Embryonic facial prominence (tissue), 1 donor: Measurements from ENCODE around the gene JCAD.
A peak's percentile ranks its signal among the peaks of the same experiment; 100 is the strongest.

ENCODE experiments used
- DNase-seq: peaks from one replicate; pipeline ENCODE4 v3.0.0-alpha.2; 2016; ENCODE audit errors: extremely low spot score

JCAD gene

GRCh38 chr10:30074090-30074489, 14.7 kb upstream of the JCAD start:
- no peak for DNase-seq

GRCh38 chr10:30073767-30074060, 14.3 kb upstream of the JCAD start:
- DNase-seq = no peak

GRCh38 chr10:30073045-30073766, 13.8 kb upstream of the JCAD start:
- no peak for DNase-seq

- DNase-seq = no peak
Measured at GRCh38 chr10:30072068-30072467, 12.7 kb upstream of the JCAD start.

GRCh38 chr10:30070001-30070685, 10.8 kb upstream of the JCAD start:
- peak; percentile 69 for DNase-seq

- no peak for DNase-seq
Measured at GRCh38 chr10:30068492-30069223, 9.3 kb upstream of the JCAD start.

GRCh38 chr10:30063099-30063498, 3.7 kb upstream of the JCAD start:
- DNase-seq = peak; percentile 22

GRCh38 chr10:30062582-30062981, 3.2 kb upstream of the JCAD start:
- no peak for DNase-seq

- DNase-seq = no peak
Measured at GRCh38 chr10:30062090-30062489, 2.7 kb upstream of the JCAD start.

- no peak for DNase-seq
Measured at GRCh38 chr10:30058570-30059132, 735 bp downstream of the JCAD start.

- DNase-seq = no peak
Measured at GRCh38 chr10:30057894-30058556, 1.4 kb downstream of the JCAD start.

- no peak for DNase-seq
Measured at GRCh38 chr10:30057421-30057841, 2.0 kb downstream of the JCAD start.

- DNase-seq = no peak
Measured at GRCh38 chr10:30056767-30057355, 2.5 kb downstream of the JCAD start.

- DNase-seq = no peak
Measured at GRCh38 chr10:30056281-30056680, 3.1 kb downstream of the JCAD start.

GRCh38 chr10:30055226-30055662, 4.1 kb downstream of the JCAD start:
- DNase-seq = no peak

GRCh38 chr10:30052062-30052461, 7.3 kb downstream of the JCAD start:
- DNase-seq = no peak

- no peak for DNase-seq
Measured at GRCh38 chr10:30051220-30051619, 8.2 kb downstream of the JCAD start.

- no peak for DNase-seq
Measured at GRCh38 chr10:30050411-30050810, 9.0 kb downstream of the JCAD start.

GRCh38 chr10:30048768-30049517, 10.4 kb downstream of the JCAD start:
- no peak for DNase-seq

- DNase-seq = no peak
Measured at GRCh38 chr10:30047924-30048531, 11.4 kb downstream of the JCAD start.
